K562 (cell line): Measurements from ENCODE around the gene RAMP2. TPM values are rescaled to one million over a fixed set of nuclear protein-coding genes. Genes with fewer than 3 reads are reported as not detected.

ENCODE experiments used
- CAMTA2 ChIP-seq: fragments of 250-450 bp; sonication (Bioruptor Pico); conservative IDR thresholded peaks from 2 replicates; pipeline ENCODE4 v1.5.1; 2022
- CCAR2 ChIP-seq: fragments of 200-400 bp; formaldehyde crosslinking; IDR thresholded peaks from 2 replicates; pipeline ENCODE4 v1.6.1; 2017; ENCODE audit warnings: mild to moderate bottlenecking, low read depth, low read length
- CEBPG ChIP-seq, 3 experiments: fragments of 200-800 bp in 1 of 3; sonication (Bioruptor generic) in 1 of 3; sonication (generic) in 1 of 3; formaldehyde crosslinking in 1 of 3; IDR thresholded peaks in 2 of 3; conservative IDR thresholded peaks in 1 of 3; 2 replicates each; pipeline versions ENCODE4 v1.6.1 to v1.8.0; 2016 to 2022; ENCODE audit warnings: missing compliant biosample characterization in 2 of 3, missing genetic modification characterization in 2 of 3, mild to moderate bottlenecking in 1 of 3, missing genetic modification reagents in 1 of 3
- GABPB1 ChIP-seq: sonication (generic); formaldehyde crosslinking; IDR thresholded peaks from 2 replicates; pipeline ENCODE4 v1.8.0; 2022; ENCODE audit warnings: mild to moderate bottlenecking, missing genetic modification reagents
- GTF2A2 ChIP-seq: IDR thresholded peaks from 2 replicates; pipeline ENCODE4 v1.6.1; 2016; ENCODE audit warnings: mild to moderate bottlenecking, missing genetic modification characterization, missing compliant biosample characterization
- HMG20A ChIP-seq: fragments of 450-650 bp; formaldehyde crosslinking; conservative IDR thresholded peaks from 2 replicates; pipeline ENCODE4 v1.4.0; 2020; ENCODE audit warnings: mild to moderate bottlenecking, mixed read lengths
- HMG20B ChIP-seq: fragments of 250-450 bp; sonication (Bioruptor Pico); IDR thresholded peaks from 2 replicates; pipeline ENCODE4 v1.5.0; 2021; ENCODE audit warnings: mild to moderate bottlenecking
- HOMEZ ChIP-seq: fragments of 250-450 bp; sonication (Bioruptor Pico); IDR thresholded peaks from 2 replicates; pipeline ENCODE4 v1.4.0; 2020; ENCODE audit warnings: mild to moderate bottlenecking, moderate library complexity
- ID3 ChIP-seq, 2 experiments: fragments of 250-450 bp in 1 of 2; fragments of 450-650 bp in 1 of 2; sonication (Bioruptor Pico) in 1 of 2; IDR thresholded peaks; 2 replicates each; pipeline versions ENCODE4 v1.6.1 to v1.8.0; 2016 to 2021; ENCODE audit warnings: mild to moderate bottlenecking in 2 of 2, moderate library complexity in 2 of 2, missing compliant biosample characterization in 1 of 2, missing genetic modification characterization in 1 of 2
- LCOR ChIP-seq: sonication (generic); formaldehyde crosslinking; IDR thresholded peaks from 2 replicates; pipeline ENCODE4 v1.8.0; 2022; ENCODE audit warnings: mild to moderate bottlenecking, missing genetic modification reagents
- MCM7 ChIP-seq, 2 experiments: fragments of 450-650 bp; IDR thresholded peaks; 2 replicates each; pipeline ENCODE4 v1.6.1; 2016 to 2018
- MECOM ChIP-seq: fragments of 250-450 bp; sonication (Bioruptor Pico); IDR thresholded peaks from 2 replicates; pipeline ENCODE4 v1.8.0; 2022; ENCODE audit warnings: inconsistent platforms
- PHF20 ChIP-seq: fragments of 450-650 bp; IDR thresholded peaks from 2 replicates; pipeline ENCODE4 v1.6.1; 2018; ENCODE audit not compliant: partially characterized antibody
- THAP12 ChIP-seq: fragments of 250-450 bp; sonication (Bioruptor Pico); IDR thresholded peaks from 2 replicates; pipeline ENCODE4 v1.9.0; 2021; ENCODE audit warnings: mild to moderate bottlenecking, inconsistent platforms
- U2AF2 ChIP-seq: fragments of 200-400 bp; formaldehyde crosslinking; optimal IDR thresholded peaks from 2 replicates; pipeline ENCODE3; 2017; ENCODE audit warnings: low read depth, mild to moderate bottlenecking, low read length
- ZNF24 ChIP-seq: fragments of 450-650 bp; IDR thresholded peaks from 2 replicates; pipeline ENCODE4 v1.6.1; 2016
- ZNF449 ChIP-seq: fragments of 250-450 bp; sonication (Bioruptor Pico); IDR thresholded peaks from 2 replicates; pipeline ENCODE4 v1.8.0; 2022; ENCODE audit warnings: moderate library complexity, mild to moderate bottlenecking, inconsistent platforms
- ZNF512 ChIP-seq: IDR thresholded peaks from 2 replicates; pipeline ENCODE4 v1.6.1; 2016; ENCODE audit warnings: missing genetic modification characterization, missing compliant biosample characterization
- polyA plus RNA-seq, 8 experiments: library from polyadenylated mRNA; depleted of rRNA in 4 of 8; stranded (reverse) in 5 of 8; unstranded in 3 of 8; fragments of >200 nt; fragmentation: Nextera tagmentation in 2 of 8; fragmentation: Illumina TruSeq in 1 of 8; extraction: Ambion mirVana in 2 of 8; extraction: Trizol in 1 of 8; gene quantifications; 2 replicates each; pipeline versions ENCODE4 v1.2.1 to v1.2.3, GENCODE V29; 2011 to 2014; ENCODE audit warnings: inconsistent platforms in 1 of 8, missing spikeins in 1 of 8
- total RNA-seq, 7 experiments: library from RNA; depleted of rRNA in 6 of 7; stranded (reverse); fragments of >200 nt in 6 of 7; fragmentation: Illumina TruSeq in 2 of 7; extraction: Trizol in 2 of 7; gene quantifications; 2 replicates each; pipeline versions ENCODE4 v1.2.1 to v1.2.3, GENCODE V29; 2011 to 2021; ENCODE audit warnings: low replicate concordance in 1 of 7

The RAMP2 gene
- total and polyA plus RNA-seq, 9 of the 15 experiments (the other 6 are each of a cell fraction or from before 2014, with no cell fraction given), result not detected

GRCh38 chr17:42775534-42776098 is 14.6 kb downstream of the RAMP2 start (continued):
- TF ChIP-seq ZNF512 (tag), result no peak
- no peak for TF ChIP-seq HMG20A (CRISPR knock-in tag)
- no peak for TF ChIP-seq HOMEZ (CRISPR knock-in tag)
- TF ChIP-seq ZNF449, result no peak
- no peak for TF ChIP-seq LCOR (CRISPR knock-in tag)
- TF ChIP-seq CCAR2, result no peak
- TF ChIP-seq CEBPG (CRISPR knock-in tag; IDR thresholded peaks at IDR 0.05), result no peak
- TF ChIP-seq CEBPG (tag; conservative IDR thresholded peaks at IDR 0.05 in 1 of 2, IDR thresholded peaks at IDR 0.05 in 1 of 2), result no peak
- no peak for TF ChIP-seq HMG20B (CRISPR knock-in tag)
- no peak for TF ChIP-seq PHF20
- peak; percentile 39; the same call in 1 of the 2 replicates for TF ChIP-seq GABPB1 (CRISPR knock-in tag)
- TF ChIP-seq MECOM (CRISPR knock-in tag), result no peak
- TF ChIP-seq CAMTA2 (CRISPR knock-in tag), result no peak
- no peak for TF ChIP-seq MCM7 (IDR thresholded peaks at IDR 0.05)
- TF ChIP-seq GTF2A2, result no peak
- TF ChIP-seq ID3 (CRISPR knock-in tag; IDR thresholded peaks at IDR 0.05), result no peak
- TF ChIP-seq ID3 (tag; IDR thresholded peaks at IDR 0.05), result no peak
- no peak for TF ChIP-seq THAP12 (CRISPR knock-in tag)
- no peak for TF ChIP-seq U2AF2
- no peak for TF ChIP-seq ZNF24
